NCI-H82 treated with DMSO at 0.1 percent for 48 hours (cell line): ENCODE data around the gene C1QTNF8.

Experiments used
- DNase-seq: peaks from one replicate; lab custom pipeline; 2025; ENCODE audit not compliant: unreplicated experiment; lab: John Stamatoyannopoulos, UW

Gene C1QTNF8

GRCh38 chr16:1109648-1110047 lies 13.6 kb upstream of the C1QTNF8 start:
- DNase-seq = no peak

- peak; percentile 29 for DNase-seq
Observed at GRCh38 chr16:1108299-1109252, 12.5 kb upstream of the C1QTNF8 start.

DNA sequence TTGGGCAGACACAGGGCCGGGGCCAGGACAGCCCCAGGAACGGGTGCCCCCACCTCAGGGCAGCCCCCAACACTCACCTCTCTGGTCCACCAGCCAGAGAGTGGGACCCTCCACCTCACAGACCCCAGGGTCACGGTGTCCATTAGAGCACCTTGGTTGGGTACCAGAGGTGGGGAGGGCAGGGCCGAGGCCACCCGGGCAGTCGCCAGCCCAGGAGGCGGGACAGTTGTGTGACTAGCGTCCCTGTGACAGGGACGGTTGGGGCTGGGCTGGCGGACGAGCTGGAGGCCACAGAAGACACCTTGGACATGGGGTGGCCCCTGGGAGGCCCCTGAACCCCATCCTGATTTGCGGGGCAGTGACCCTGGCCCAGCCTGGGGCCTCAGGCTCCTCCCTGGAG lies 11.7 kb upstream of the C1QTNF8 start:
- no peak for DNase-seq

DNA sequence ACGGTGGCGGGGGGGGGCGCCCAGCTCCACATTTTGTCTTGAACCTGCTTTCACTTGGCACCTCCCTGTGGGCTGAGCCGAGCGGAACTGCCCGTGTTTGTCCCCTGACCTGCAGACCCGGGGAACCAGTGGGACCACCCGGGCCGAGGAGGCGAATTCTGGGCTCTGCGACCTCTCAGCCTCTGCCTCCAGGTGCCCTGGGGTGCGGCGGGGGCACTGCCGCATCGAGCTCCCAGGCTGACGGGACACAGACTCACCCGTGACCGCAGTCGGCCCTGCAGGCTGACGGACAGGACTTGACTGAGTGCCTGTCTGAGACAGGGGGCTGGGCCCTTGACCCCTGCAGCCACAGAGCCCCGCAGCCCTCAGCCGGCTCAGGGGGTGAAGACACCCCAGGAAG lies 11.1 kb upstream of the C1QTNF8 start:
- no peak for DNase-seq

- DNase-seq = no peak
Observed at GRCh38 chr16:1106659-1107058, 10.6 kb upstream of the C1QTNF8 start.

DNA sequence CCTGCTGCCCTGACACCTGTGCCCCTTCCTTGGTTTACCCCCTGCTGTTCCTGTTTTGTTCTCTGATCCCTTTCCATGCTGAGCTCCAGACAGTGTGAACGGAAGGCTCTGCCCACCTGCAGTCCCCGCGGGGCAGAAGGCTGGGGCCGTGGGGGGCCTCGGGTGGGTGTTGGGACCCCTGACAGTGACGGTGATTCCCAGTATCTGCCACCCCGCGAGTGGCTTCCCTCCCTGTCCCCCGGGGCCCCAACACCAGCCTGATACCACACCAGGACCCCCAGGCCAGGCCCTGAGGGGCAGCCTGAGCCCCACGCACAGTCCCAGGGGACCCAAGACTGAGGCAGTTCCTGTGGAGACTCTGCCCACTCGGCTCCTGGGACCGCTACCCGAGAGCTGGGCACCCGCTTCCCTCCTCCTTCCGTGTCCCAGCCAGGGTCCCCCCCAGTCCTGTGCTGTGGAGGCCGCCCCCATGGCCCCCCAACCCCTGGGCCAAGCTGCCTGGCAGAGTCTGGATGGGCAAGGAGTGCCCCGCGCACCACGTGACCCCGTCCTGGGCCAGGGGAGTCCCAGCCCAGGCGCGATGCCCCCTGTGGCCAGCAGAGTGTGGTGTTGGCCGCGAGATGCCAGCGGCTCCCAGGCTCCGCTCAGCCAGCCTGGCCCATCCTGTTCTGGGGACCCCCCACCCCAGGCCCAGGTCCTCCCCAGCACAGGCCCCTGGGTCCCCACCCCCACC lies 10.0 kb upstream of the C1QTNF8 start:
- no peak for DNase-seq

- DNase-seq = no peak
Observed at GRCh38 chr16:1103636-1103980, 7.6 kb upstream of the C1QTNF8 start.

DNA sequence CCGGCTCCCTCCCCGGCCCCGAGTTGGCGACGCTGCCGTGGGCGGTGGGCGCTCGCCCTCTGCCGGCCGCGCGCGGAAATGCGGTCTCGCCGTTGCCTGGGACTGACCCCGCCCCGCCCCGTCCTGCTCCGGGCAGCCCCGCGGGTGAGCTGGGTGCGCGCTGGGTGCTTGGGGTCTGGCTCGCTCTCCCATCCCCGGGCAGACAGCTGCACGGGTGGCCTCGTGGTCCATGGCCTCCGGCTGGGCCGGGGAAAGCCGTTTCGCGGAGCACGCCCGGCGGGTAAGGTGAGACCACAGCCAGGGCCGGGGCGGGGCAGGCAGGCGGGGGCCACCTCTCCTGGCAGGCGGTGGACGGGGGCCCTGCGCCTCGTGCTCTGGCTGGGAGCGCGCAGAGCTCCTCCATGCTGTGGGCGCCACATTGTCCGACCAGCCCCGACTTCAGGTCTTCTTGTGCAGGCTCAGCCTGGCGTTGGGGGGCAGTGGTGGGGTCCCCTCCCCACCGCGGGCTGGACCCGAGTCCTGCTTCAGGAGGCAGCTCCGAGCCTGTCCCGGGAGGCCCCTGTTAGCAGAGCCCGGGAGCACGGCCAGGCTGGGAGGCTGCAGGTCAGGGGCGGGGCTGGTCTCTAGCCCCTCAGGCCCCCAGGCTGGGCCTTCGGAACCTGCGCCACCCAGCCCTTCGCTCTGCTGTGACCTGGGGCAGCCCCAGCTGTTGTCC lies 7.0 kb upstream of the C1QTNF8 start:
- no peak for DNase-seq

DNA sequence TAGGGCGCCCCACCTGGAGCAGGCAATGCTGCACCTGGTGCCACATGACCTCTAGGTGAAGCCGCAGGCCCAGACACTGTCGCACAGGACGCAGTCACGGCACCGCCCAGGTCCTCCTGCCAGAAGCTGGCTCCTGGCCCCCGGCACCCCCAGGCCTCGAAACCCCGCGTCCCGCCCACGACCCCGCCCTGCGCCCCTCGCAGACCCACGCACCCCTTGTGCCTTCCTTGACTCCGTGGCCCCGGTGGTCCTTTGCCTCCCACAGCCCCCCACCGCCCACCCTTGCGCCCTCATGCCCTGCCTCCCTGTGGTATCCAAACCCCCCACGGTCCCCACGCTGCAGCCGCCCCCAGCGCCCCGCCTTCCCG lies 6.3 kb upstream of the C1QTNF8 start:
- no peak for DNase-seq

DNA sequence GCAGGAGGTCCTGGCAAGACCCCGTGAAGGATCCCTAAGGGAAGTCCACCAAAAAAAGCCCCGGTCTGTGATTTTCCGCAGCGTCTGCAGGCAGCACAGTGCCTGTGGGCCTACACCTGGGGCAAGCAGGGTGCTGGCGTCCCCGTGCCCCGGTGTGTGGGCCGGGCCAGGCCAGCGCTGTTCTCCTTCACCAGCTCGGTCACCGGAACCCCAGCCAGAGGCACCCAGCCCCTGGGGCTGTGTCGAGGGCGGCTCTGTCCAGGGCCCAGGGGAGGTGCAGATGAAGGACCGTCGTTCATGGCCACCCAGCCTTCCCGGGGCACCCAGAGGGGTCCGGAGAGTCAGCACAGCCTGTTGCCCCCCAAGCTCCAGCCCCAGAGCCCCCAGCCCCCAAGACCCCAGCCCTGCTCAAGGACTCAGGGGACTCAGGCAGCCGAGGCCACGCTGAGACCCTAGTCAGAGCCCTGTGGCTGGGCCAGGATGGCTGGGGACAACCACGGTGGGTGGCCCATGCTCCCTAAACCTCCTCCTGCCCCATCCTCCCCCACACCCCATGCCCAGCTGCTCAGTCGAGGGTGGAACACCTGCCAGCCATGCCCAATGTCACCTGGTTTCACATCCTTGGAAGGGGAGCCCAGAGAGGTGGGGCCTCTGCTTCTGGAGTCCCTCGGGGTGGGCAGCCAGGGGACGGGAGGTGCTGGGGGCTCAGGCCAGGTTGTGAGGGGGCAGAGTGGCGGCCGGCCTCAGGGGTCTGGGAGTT lies 5.7 kb upstream of the C1QTNF8 start:
- no peak for DNase-seq

DNA sequence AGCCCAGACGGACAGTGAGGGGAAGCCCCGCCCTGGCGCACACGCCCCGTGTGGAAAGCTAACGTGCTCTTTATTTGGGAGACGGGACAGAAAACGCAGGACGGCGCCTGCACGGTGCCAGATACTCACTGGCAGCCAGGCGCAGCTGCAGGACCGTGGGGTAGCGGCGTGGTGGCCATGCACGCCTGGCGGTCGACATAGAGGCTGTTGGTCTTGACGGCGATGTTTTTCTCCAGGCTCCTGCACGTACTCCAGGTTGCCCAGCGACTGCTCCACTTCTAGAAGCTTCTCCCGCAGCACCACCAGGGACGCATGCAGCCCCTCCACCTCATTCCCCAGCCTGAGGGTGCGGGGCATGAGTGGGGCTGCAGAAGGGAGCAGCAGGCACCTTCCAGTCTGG lies 5.1 kb upstream of the C1QTNF8 start:
- no peak for DNase-seq

DNA sequence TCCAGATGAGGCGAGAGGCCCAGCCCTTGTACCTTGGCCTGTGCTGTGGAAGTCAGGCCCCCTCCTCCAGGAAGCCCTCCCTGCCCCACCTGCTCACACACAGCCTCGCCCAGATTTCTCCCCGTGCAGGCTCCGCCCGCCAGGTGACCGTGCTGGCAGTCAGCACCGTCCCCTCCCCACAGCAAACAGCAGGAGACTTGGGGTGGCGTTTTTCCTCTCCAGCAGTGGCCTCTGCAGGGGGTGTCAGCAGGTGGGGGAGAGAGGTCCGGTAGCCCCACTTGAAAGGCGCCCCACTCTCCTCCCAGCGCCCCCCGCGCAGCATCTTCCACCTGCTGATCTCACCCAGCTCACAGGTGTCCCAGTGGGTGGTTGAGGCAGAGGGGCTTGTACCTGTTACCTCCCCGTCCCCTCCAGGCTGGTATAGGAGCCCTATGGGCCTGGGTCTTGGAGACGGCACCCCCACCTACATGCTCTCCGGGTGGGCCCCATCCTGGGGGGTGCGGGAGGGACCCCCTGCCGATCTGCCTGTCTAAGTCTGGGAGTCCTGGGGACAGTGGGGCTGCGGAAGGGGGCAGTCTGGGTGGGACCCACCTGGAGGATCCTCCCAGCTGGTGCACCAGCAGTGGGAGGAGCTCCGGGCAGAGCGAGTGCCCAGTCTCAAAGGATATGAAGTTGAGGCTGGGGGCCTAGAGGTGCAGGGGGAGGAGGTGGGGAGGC lies 4.2 kb upstream of the C1QTNF8 start:
- DNase-seq = no peak

GRCh38 chr16:1099189-1100083 lies 3.4 kb upstream of the C1QTNF8 start:
- DNase-seq = no peak

DNA sequence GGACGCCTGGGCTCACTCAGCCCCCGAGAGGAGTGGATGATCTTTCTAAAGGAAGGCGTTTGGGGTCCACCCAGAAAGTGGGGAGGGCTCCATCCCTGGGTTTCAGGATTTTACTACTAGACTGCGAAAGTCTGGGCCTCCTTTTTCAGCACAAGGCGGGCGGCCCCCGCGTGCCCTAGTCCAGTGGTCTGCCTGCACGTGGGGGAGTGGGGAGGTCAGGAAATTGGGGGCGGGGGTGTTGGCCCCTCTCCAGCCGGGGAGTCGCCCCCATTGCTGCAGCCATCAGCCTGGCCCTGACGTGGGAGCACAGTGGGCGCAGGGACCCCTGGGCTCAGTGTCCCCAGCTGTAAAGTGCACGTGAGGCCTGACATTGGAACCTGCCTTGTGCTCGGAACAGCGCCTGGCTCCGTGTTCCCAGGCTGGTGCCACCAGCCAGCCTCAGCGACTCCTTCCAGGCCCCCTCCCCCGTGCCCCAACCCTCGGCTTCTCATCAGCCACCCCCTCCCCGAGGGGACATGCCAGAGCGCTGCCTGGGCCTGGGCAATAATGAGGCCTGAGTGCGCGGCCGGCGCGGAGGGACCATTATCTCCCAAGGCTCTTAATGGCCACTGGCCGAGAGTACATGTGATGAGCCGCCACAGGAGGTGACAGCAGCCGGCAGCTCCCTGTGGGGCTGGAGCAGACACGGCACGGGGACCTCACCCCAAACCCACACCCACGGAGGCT lies 2.4 kb upstream of the C1QTNF8 start:
- DNase-seq = no peak

GRCh38 chr16:1097800-1098199 lies 1.8 kb upstream of the C1QTNF8 start:
- no peak for DNase-seq

GRCh38 chr16:1097156-1097555 lies 1.1 kb upstream of the C1QTNF8 start:
- no peak for DNase-seq

- no peak for DNase-seq
Observed at GRCh38 chr16:1095450-1096168, 435 bp downstream of the C1QTNF8 start.
